ENCODE results near the gene MIOS.

- TF ChIP-seq CTCF (IDR thresholded peaks at IDR 0.05; ENCODE audit: low read length) (no peak), EZH2 (optimal IDR thresholded peaks at IDR 0.05; ENCODE audit: low read depth, low read length) (no peak), EZH2phosphoT487 (IDR thresholded peaks at IDR 0.05; ENCODE audit: low read length) (no peak)
These were observed 29.0 kb upstream of the MIOS start for GRCh38 chr7:7537711-7538110.

All from MM.1S (cell line).